CD14-positive monocyte (primary cell): ENCODE results near the gene SP9. TPM values are rescaled to one million over a fixed set of nuclear protein-coding genes. Genes with fewer than 3 reads are reported as not detected.
A peak's percentile ranks its signal among the peaks of the same experiment; 100 is the strongest.

Experiments
- DNase-seq, 3 donors: peaks; one replicate each; pipeline ENCODE4 v3.0.0-alpha.2; 2011 to 2022
- H2AFZ ChIP-seq: 2 replicates; pipeline ENCODE4 v1.6.0; 2012; ENCODE audit warnings: mild to moderate bottlenecking, low read depth, low read length, inconsistent platforms; ENCODE audit not compliant: insufficient read depth, poor library complexity, severe bottlenecking
- H3K27ac ChIP-seq, 2 donors: 1 replicate in 1 of 2; 2 replicates in 1 of 2; pipeline ENCODE4 v1.5.1; 2012 to 2013; ENCODE audit warnings: low read length in 2 of 2, control low read depth in 1 of 2, inconsistent platforms in 1 of 2, low read depth in 1 of 2, mild to moderate bottlenecking in 1 of 2
- H3K27me3 ChIP-seq, 2 donors: one replicate each; pipeline versions ENCODE4 v1.6.0 to v1.6.1; 2011 to 2013; ENCODE audit warnings: low read length in 2 of 2; ENCODE audit not compliant: control insufficient read depth in 2 of 2, insufficient read depth in 2 of 2
- H3K36me3 ChIP-seq, 2 donors: replicated peaks in 1 of 2; 1 replicate in 1 of 2; 2 replicates in 1 of 2; pipeline versions ENCODE4 v1.5.1 to v1.6.1; 2012 to 2013; ENCODE audit warnings: low read length in 2 of 2, control low read depth in 1 of 2, inconsistent platforms in 1 of 2, mild to moderate bottlenecking in 1 of 2; ENCODE audit not compliant: insufficient read depth in 2 of 2, control insufficient read depth in 1 of 2
- H3K4me1 ChIP-seq, 2 donors: 1 replicate in 1 of 2; 2 replicates in 1 of 2; pipeline versions ENCODE4 v1.5.1 to v1.6.1; 2012 to 2013; ENCODE audit warnings: low read length in 2 of 2, control low read depth in 1 of 2, inconsistent platforms in 1 of 2, mild to moderate bottlenecking in 1 of 2, moderate library complexity in 1 of 2; ENCODE audit not compliant: insufficient read depth in 2 of 2, control insufficient read depth in 1 of 2
- H3K4me2 ChIP-seq: replicated peaks from 2 replicates; pipeline ENCODE3; 2012; ENCODE audit warnings: low read length, moderate library complexity, mild to moderate bottlenecking; ENCODE audit not compliant: poor library complexity, severe bottlenecking; ENCODE audit errors: extremely low read depth
- H3K4me3 ChIP-seq, 3 experiments: fragments of 200-600 bp in 1 of 3; sonication (generic) in 1 of 3; replicated peaks in 1 of 3; 1 replicate in 2 of 3; 2 replicates in 1 of 3; pipeline ENCODE4 v1.5.1; 2011 to 2013; ENCODE audit warnings: low read length in 3 of 3, mild to moderate bottlenecking in 3 of 3, control low read depth in 2 of 3, low read depth in 2 of 3, inconsistent platforms in 1 of 3, moderate library complexity in 1 of 3
- H3K79me2 ChIP-seq: 2 replicates; pipeline ENCODE4 v1.6.0; 2012; ENCODE audit warnings: mild to moderate bottlenecking, control low read depth, inconsistent platforms, low read length, moderate library complexity; ENCODE audit not compliant: insufficient read depth
- H3K9ac ChIP-seq: 2 replicates; pipeline ENCODE4 v1.6.0; 2017; ENCODE audit warnings: low read length, mild to moderate bottlenecking; ENCODE audit not compliant: insufficient read depth, poor library complexity, severe bottlenecking
- H3K9me3 ChIP-seq, 2 donors: replicated peaks in 1 of 2; 1 replicate in 1 of 2; 2 replicates in 1 of 2; pipeline versions ENCODE4 v1.5.1 to v1.6.1; 2012 to 2013; ENCODE audit warnings: low read length in 2 of 2, control low read depth in 1 of 2; ENCODE audit not compliant: control insufficient read depth in 1 of 2, insufficient read depth in 1 of 2
- H4K20me1 ChIP-seq: 2 replicates; pipeline ENCODE4 v1.6.0; 2012; ENCODE audit warnings: mild to moderate bottlenecking, low read length, control low read depth, moderate library complexity; ENCODE audit not compliant: insufficient read depth
- H3K27ac Mint-ChIP-seq, 7 donors: one replicate each; pipeline ENCODE4 v1.8.0; 2020; ENCODE audit warnings: mild to moderate bottlenecking in 7 of 7, mixed read lengths in 7 of 7, moderate library complexity in 6 of 7, inconsistent platforms in 2 of 7
- H3K27me3 Mint-ChIP-seq, 3 donors: one replicate each; pipeline ENCODE4 v1.8.0; 2021 to 2022; ENCODE audit warnings: low read depth in 3 of 3, mild to moderate bottlenecking in 3 of 3, mixed read lengths in 3 of 3, moderate library complexity in 3 of 3, inconsistent platforms in 1 of 3
- H3K36me3 Mint-ChIP-seq, 2 donors: one replicate each; pipeline ENCODE4 v1.8.0; 2020; ENCODE audit warnings: mixed read lengths in 2 of 2, inconsistent platforms in 1 of 2, mild to moderate bottlenecking in 1 of 2
- H3K4me1 Mint-ChIP-seq: one replicate; pipeline ENCODE4 v1.8.0; 2020; ENCODE audit warnings: mild to moderate bottlenecking, mixed read lengths
- H3K4me3 Mint-ChIP-seq, 2 donors: one replicate each; pipeline ENCODE4 v1.8.0; 2020; ENCODE audit warnings: mild to moderate bottlenecking in 2 of 2, mixed read lengths in 2 of 2, moderate library complexity in 1 of 2
- H3K9me3 Mint-ChIP-seq, 7 donors: one replicate each; pipeline ENCODE4 v1.8.0; 2020 to 2022; ENCODE audit warnings: mixed read lengths in 7 of 7, mild to moderate bottlenecking in 6 of 7, moderate library complexity in 6 of 7, inconsistent platforms in 2 of 7
- WGBS: methylation state at CpG from one replicate; pipeline ENCODE4 v1.1.5; 2013; ENCODE audit warnings: missing lambda C conversion rate; ENCODE audit not compliant: insufficient coverage; 5-methylcytosine and 5-hydroxymethylcytosine counted together
- intact Hi-C, 2 donors: fragments of 100-400 bp; cut with micrococcal nuclease; formaldehyde crosslinking; loops; one replicate each; pipeline versions ENCODE4 v1.15.0 to v1.15.1; 2023
- polyA plus RNA-seq, 3 donors: library from polyadenylated mRNA; depleted of rRNA in 1 of 3; unstranded in 2 of 3; stranded (reverse) in 1 of 3; fragments of 300-500 nt in 2 of 3; fragments of >200 nt in 1 of 3; fragmentation: Illumina TruSeq in 2 of 3; gene quantifications; 1 replicate in 2 of 3; 2 replicates in 1 of 3; pipeline ENCODE4 v1.2.3, GENCODE V29; 2012 to 2021
- TF ChIP-seq, protein P1 (sequence below): fragments of 200-600 bp; IDR thresholded peaks from one replicate; pipeline ENCODE4 v1.8.0; 2022; ENCODE audit warnings: antibody characterized with exemption, mild to moderate bottlenecking

The SP9 gene
- polyA plus RNA-seq, 3 donors: not detected

DNA sequence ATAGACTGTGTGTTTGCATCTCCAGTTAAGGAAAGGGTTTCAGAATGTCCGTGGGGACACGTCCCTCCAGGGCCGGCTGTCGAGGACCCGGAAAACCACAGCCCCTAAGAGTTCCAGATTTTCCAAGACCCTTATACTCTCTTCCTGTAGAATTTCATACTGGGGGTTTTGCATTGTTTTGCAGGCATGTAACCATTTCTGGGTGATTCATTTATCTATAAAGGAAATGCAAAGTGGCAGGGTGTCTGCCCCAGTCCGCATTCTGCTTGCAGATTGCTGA, 8.5 kb downstream of the SP9 start:
- H2AFZ ChIP-seq: no peak overlapping the region
- no peak overlapping the region for H3K4me2 ChIP-seq
- H3K27ac ChIP-seq: no peak overlapping the region
- no peaks in the 10 kb centered on the region for H3K79me2 ChIP-seq
- Mint-ChIP-seq H3K4me1 (peaks cover 44% of the 10 kb centered on the region), H3K36me3 (peaks cover 19 to 30% of the 10 kb centered on the region in 2 donors), H3K27ac (no peak overlapping the region), H3K9me3 (peaks cover 0 to 31% (median 9%) of the 10 kb centered on the region in 7 donors), H3K27me3 (peaks cover 72 to 81% (median 79%) of the 10 kb centered on the region in 3 donors), H3K4me3 (peak overlapping the region in 1 of 2 donors; percentile 81)
- H3K4me3 ChIP-seq: no peak overlapping the region
- intact Hi-C loops: loop anchor here (2.0 to 10.0 kb wide), 3 partner anchors 186 to 940 kb away; no protein-coding TSS in a partner anchor
- peaks cover 0 to 28% of the 10 kb centered on the region in 2 donors for H3K9me3 ChIP-seq
- peaks cover 74 to 81% of the 10 kb centered on the region in 2 donors for H3K27me3 ChIP-seq
- TF ChIP-seq, protein P1, sequence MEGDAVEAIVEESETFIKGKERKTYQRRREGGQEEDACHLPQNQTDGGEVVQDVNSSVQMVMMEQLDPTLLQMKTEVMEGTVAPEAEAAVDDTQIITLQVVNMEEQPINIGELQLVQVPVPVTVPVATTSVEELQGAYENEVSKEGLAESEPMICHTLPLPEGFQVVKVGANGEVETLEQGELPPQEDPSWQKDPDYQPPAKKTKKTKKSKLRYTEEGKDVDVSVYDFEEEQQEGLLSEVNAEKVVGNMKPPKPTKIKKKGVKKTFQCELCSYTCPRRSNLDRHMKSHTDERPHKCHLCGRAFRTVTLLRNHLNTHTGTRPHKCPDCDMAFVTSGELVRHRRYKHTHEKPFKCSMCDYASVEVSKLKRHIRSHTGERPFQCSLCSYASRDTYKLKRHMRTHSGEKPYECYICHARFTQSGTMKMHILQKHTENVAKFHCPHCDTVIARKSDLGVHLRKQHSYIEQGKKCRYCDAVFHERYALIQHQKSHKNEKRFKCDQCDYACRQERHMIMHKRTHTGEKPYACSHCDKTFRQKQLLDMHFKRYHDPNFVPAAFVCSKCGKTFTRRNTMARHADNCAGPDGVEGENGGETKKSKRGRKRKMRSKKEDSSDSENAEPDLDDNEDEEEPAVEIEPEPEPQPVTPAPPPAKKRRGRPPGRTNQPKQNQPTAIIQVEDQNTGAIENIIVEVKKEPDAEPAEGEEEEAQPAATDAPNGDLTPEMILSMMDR: no peak
- peaks cover 4% of the 10 kb centered on the region for H4K20me1 ChIP-seq
- H3K36me3 ChIP-seq: peaks cover 7 to 14% of the 10 kb centered on the region in 2 donors
- H3K9ac ChIP-seq: no peak overlapping the region
- no peak for DNase-seq
- WGBS: 20% methylated on average over 1 of the region's 6 CpGs
- H3K4me1 ChIP-seq: peaks cover 36 to 42% of the 10 kb centered on the region in 2 donors

DNA sequence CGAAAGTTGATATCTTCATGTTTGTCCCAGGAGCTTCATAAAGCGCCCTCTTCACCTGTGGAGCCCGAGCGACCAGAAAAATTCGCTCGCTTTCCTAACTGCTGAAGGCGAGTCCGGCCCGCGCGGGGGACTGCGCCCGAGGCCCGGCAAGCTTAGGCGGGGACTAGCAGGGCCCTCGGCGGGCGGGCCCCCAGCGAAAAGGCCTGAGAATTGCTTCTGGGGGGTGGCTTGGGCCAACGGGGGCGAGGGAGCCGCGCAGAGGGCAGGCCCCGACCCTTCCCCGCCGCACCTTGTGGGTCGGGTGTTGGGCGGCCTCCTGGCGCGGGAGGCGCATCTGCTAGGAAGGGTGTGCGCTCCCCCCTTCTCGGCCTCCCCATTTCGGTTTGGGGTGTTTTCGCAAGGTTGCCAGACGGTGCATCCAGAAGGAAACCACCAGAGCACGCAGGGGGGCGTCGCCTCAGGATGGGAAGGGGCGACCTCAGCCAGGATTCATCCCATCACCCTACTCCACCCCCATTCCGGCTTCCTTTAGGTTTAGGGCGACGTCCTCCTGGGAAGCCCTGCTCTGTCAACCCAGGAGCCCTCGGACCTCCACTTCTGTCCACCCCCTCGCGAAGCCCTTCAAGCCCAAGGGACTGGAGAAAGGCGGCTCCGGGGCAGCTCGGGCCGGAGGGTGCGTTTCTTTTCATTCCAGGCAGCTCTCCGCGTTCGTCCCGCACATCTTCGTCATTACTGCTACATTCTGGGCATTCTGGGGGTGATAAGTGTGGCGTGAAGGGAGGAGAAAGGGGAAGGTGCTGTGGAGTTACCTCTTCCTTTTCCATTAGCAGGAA, 9.1 kb downstream of the SP9 start:
- H3K27me3 Mint-ChIP-seq: peaks cover 70 to 77% (median 73%) of the 10 kb centered on the region in 3 donors
- H3K4me3 Mint-ChIP-seq: peak overlapping the region in 1 of 2 donors; percentile 81
- Histone ChIP-seq H3K79me2 (no peaks in the 10 kb centered on the region), H3K4me3 (no peak overlapping the region), H2AFZ (no peak overlapping the region), H3K27ac (no peak overlapping the region), H3K4me2 (no peak overlapping the region), H3K4me1 (peaks cover 36 to 42% of the 10 kb centered on the region in 2 donors), H3K9ac (no peak overlapping the region), H4K20me1 (peaks cover 4% of the 10 kb centered on the region), H3K36me3 (peaks cover 13 to 19% of the 10 kb centered on the region in 2 donors), H3K9me3 (peaks cover 0 to 28% of the 10 kb centered on the region in 2 donors), H3K27me3 (peaks cover 68 to 76% of the 10 kb centered on the region in 2 donors)
- H3K9me3 Mint-ChIP-seq: peaks cover 0 to 33% (median 9%) of the 10 kb centered on the region in 7 donors
- H3K4me1 Mint-ChIP-seq: peaks cover 44% of the 10 kb centered on the region
- peaks cover 25 to 35% of the 10 kb centered on the region in 2 donors for H3K36me3 Mint-ChIP-seq
- TF ChIP-seq, protein P1: no peak
- WGBS: 7% methylated on average over 45 of the region's 57 CpGs
- H3K27ac Mint-ChIP-seq: no peak overlapping the region
- peak in 1 of 3 donors; percentile 9 for DNase-seq
- intact Hi-C loops: loop anchor here (2.0 to 10.0 kb wide), 3 partner anchors 187 to 941 kb away; no protein-coding TSS in a partner anchor
